ENCODE measurements around the gene OR52L1.

Gene OR52L1

DNA sequence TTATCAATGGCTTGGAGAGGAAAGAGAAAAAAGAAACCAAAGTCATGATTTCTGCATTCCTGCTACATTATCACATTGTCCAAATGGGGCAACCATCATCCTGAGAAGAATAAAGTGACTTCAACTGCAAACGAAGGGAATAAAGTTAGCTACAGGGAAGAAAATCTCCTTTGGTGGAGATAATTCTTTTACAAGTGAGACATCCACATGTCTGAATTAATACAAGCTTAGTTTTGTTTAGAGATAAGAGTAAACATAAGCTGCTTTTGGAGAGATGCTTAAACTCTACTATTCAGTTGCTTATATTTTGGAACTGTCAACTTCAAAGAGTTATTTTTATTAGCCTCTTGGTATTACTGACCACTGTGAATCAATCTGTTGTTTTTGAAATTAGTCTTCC is at the start of gene OR52L1:
OR52L1 (minus strand) TSS at position 101 of the 400 bp plus-strand sequence; CDS start at position 46, 55 bp downstream.
- no peaks in the 10 kb centered on the region for H3K4me1 Mint-ChIP-seq

DNA sequence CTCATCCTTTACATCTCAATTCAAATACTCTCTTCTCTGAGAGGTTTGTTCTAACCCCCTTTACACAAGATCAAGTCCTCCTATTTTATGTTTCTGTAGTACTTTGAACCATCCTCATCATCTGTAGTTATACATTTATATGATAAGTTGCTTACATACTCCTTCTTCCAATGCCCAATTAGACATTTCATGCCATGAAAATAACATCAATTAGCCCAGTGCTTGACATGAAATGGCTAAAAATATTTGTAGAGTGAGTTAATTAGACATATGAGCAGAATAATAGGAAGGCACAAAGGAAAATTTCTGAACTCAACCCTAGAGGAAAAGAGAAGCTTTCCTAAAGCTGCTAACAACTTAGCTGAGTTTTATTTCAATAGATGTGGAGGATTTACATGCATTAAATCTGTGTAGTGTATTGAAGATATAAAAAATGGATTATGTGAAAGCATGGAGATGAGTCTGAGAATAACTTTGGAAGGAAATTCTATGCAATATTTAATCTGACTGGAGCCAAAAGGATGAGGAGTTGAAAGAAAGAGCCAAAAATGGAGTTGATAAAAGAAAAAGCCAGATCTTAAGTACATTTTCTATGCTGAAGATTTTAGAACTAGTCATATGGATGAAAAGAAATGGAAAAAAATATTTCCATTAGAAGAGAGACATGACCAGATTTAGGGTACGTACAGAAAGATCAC is 44.1 kb upstream of the OR52L1 start, which contains the start of gene OR56A1:
OR56A1 (minus strand) TSS at position 51 of the 698 bp plus-strand sequence. CDS start 3,066 bp downstream, outside the sequence.
- Mint-ChIP-seq H3K4me3 (no peak within 1 kb of the TSS), H3K36me3 (ENCODE audit: low read depth) (no peaks in the 10 kb centered on the region), H3K27me3 (peaks cover 9% of the 10 kb centered on the region), H3K4me1 (no peaks in the 10 kb centered on the region), H3K27ac (no peak within 1 kb of the TSS), H3K9me3 (no peaks in the 10 kb centered on the region)
- DNase-seq (no peak), ATAC-seq (no peak)

More for the DNA sequence above, at the start of gene OR52L1:
- no peak within 1 kb of the TSS for H3K4me3 Mint-ChIP-seq
- ATAC-seq (no peak), DNase-seq (no peak)
- H3K9me3 Mint-ChIP-seq, result no peaks in the 10 kb centered on the region
- no peak within 1 kb of the TSS for H3K27ac Mint-ChIP-seq
- peaks cover 12% of the 10 kb centered on the region for H3K27me3 Mint-ChIP-seq
- no peaks in the 10 kb centered on the region for H3K36me3 Mint-ChIP-seq (ENCODE audit: low read depth)

DNA sequence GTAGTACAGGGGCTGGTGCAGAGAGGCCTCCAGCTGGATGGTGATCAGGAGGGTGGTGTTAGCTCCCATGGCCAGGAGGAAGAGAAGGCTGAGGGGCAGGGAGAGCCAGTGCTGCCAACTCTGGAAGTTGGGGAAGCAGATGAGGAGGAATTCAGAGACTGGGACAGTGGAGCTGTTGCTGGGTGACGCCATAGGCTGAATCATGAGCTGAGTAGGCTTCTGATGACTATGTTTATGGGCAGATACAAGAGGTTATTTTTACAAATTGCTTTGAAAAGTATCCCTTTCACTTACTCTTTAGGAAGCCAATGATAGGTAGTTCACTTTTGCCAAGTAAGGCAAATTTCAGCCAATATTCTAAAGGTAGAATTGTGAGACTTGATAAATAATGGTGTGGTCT is 40.7 kb upstream of the OR52L1 start:
- Mint-ChIP-seq H3K4me1 (no peaks in the 10 kb centered on the region), H3K4me3 (no peak overlapping the region), H3K36me3 (ENCODE audit: low read depth) (no peaks in the 10 kb centered on the region), H3K27me3 (peaks cover 19% of the 10 kb centered on the region), H3K9me3 (no peaks in the 10 kb centered on the region), H3K27ac (no peak overlapping the region)
- no peak for ATAC-seq
- DNase-seq, result no peak

DNA sequence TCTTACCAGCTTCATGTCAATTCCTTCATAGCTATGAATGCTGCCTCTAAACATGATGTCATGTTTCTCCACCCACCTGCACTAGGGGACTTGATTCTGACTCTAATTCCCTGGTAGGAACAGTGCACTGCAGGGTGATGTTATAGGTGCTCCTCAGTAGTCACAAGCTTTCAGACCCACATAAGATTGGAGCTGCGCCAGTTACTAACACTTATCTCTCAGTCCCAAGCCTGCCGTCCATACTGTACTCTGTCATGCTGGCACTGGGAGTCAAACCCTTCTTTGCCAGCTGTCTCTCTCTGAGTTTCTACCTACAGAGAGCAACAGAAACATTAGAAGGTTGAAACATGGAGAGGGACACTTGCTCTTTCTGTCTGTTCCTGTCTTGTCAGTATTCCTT is 38.3 kb upstream of the OR52L1 start:
- peaks cover 19% of the 10 kb centered on the region for H3K27me3 Mint-ChIP-seq
- DNase-seq, result no peak
- no peaks in the 10 kb centered on the region for H3K4me1 Mint-ChIP-seq
- H3K36me3 Mint-ChIP-seq (ENCODE audit: low read depth), result no peaks in the 10 kb centered on the region
- H3K27ac Mint-ChIP-seq, result no peak overlapping the region
- ATAC-seq, result no peak
- no peaks in the 10 kb centered on the region for H3K9me3 Mint-ChIP-seq
- H3K4me3 Mint-ChIP-seq, result no peak overlapping the region

DNA sequence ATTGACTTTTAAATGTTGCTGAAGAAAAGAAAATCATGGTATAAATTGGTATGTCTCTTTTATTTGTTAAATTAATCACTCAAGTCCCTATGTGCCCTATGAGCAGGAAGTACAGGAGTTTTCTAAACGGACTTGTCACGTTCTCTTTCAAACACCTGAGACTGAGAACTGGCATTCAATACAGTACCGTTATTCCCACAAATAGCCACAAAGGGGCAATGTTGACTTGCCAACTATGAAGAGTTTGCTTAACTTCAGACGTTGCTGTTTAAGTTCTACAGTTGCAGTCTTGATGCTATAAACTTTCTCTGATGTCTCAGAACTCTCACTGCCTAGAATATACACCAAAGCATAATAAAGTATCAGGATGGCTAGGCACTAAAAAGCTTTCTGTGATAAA is 36.2 kb upstream of the OR52L1 start:
- Mint-ChIP-seq H3K4me1 (no peaks in the 10 kb centered on the region), H3K27ac (no peak overlapping the region), H3K9me3 (no peaks in the 10 kb centered on the region), H3K27me3 (peaks cover 24% of the 10 kb centered on the region), H3K4me3 (no peak overlapping the region), H3K36me3 (ENCODE audit: low read depth) (no peaks in the 10 kb centered on the region)
- ATAC-seq, result peak; percentile 65
- DNase-seq, result no peak

DNA sequence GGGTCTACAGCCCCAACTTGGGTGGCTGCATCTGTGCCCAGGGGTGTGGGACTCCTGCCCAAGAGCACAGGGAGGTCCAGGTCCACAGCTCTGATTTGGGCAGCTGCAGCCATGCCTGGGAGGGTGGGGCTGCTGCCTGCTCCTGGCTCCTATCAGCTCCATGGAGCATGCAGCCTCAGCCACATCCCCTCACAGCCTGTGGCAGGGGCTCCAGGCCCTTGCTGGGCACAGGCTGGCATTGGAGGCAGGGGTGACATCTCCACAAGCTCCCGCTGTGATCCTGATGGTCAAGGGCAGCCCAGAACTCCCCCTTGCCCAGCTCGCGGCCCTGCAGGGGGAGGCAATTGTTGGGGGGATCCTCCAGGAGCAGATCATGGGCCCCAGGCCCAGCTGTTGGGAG is 26.3 kb upstream of the OR52L1 start:
- ATAC-seq (no peak), DNase-seq (no peak)
- H3K27me3 Mint-ChIP-seq, result peaks cover 20% of the 10 kb centered on the region
- H3K4me1 Mint-ChIP-seq, result no peaks in the 10 kb centered on the region
- peaks cover 8% of the 10 kb centered on the region for H3K9me3 Mint-ChIP-seq
- H3K4me3 Mint-ChIP-seq, result no peak overlapping the region
- H3K36me3 Mint-ChIP-seq (ENCODE audit: low read depth), result no peaks in the 10 kb centered on the region
- H3K27ac Mint-ChIP-seq, result no peak overlapping the region

DNA sequence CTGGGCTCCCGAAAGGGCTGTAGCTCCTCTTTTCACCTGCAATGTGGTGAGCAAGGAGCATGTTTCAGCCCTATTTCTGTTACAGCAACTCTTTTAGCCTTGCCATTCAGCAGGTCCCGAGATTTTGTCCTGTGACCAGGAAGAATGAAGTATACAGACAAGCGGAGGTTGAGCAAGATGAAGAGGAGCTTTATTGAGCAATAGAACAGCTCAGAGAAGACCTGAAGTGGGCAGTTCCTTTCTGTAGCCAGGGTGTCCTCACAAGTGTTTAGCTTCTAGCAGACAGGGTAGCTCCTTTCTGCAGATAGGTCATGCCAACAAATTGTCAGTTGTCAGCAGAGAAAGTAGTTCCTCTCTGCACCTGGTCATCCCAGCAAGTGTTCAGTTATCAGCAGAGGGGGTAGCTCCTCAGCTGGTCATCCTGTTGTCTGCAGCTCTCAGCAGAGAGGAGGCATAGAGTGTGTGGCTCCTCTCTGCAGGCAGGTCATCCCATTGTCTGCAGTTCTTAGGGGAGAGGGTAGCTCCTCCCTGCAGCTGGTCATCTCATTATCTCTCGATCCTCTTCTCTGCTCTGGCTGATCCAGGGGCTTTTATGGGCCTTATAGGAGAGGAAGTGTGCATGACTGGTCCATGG is 25.4 kb upstream of the OR52L1 start:
- Mint-ChIP-seq H3K9me3 (peaks cover 8% of the 10 kb centered on the region), H3K4me3 (no peak overlapping the region), H3K36me3 (ENCODE audit: low read depth) (no peaks in the 10 kb centered on the region), H3K4me1 (no peaks in the 10 kb centered on the region), H3K27me3 (peaks cover 20% of the 10 kb centered on the region), H3K27ac (no peak overlapping the region)
- ATAC-seq (no peak), DNase-seq (no peak)

DNA sequence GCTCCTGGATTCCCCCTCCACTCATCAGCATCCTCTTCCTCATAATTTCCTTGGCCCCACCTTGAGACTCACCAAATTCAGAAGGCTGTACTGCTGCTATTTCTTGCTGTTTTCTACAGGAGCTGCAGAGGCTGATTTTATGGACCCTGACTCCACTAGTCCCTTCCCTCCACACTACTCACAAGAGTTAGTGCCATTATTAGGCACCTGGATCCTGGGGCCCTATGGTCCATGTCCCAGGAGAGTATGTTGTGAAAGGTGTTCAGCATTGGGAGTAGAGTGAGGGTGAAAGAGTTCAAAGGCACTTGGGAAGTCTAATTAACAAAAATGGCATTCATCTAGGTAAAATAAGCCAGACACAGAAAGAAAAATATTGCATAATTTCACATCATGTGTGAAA is 20.1 kb upstream of the OR52L1 start, which contains the start of gene OR56A4:
OR56A4 (minus strand) TSS at position 101 of the 400 bp plus-strand sequence. CDS start 3,954 bp downstream, outside the sequence.
- ATAC-seq (no peak), DNase-seq (no peak)
- Mint-ChIP-seq H3K36me3 (ENCODE audit: low read depth) (no peaks in the 10 kb centered on the region), H3K9me3 (no peaks in the 10 kb centered on the region), H3K4me1 (peaks cover 3% of the 10 kb centered on the region), H3K27me3 (peaks cover 13% of the 10 kb centered on the region), H3K27ac (no peak within 1 kb of the TSS), H3K4me3 (no peak within 1 kb of the TSS)

DNA sequence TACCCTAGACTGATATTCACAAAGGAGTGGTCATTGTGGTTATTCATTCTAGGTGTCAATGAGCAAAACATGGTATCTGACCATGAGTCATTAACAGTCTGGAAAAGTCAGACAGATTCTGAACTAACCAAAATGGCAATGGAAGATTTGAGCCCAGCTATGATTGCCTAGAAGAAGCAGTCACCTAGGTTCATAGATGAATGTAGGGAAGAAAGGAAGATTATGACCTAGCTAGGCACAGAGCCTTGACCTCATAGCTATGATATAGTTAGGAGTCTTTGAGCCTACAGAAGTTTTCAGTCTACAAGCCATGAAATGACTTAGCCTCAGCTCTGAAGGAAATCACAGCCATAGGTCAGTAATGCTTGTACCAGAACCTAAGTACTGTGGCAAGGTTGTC is 19.6 kb upstream of the OR52L1 start:
- H3K9me3 Mint-ChIP-seq, result no peaks in the 10 kb centered on the region
- H3K4me1 Mint-ChIP-seq, result peaks cover 3% of the 10 kb centered on the region
- H3K36me3 Mint-ChIP-seq (ENCODE audit: low read depth), result no peaks in the 10 kb centered on the region
- H3K4me3 Mint-ChIP-seq, result no peak overlapping the region
- peaks cover 13% of the 10 kb centered on the region for H3K27me3 Mint-ChIP-seq
- ATAC-seq (peak; percentile 54), DNase-seq (no peak)
- no peak overlapping the region for H3K27ac Mint-ChIP-seq

DNA sequence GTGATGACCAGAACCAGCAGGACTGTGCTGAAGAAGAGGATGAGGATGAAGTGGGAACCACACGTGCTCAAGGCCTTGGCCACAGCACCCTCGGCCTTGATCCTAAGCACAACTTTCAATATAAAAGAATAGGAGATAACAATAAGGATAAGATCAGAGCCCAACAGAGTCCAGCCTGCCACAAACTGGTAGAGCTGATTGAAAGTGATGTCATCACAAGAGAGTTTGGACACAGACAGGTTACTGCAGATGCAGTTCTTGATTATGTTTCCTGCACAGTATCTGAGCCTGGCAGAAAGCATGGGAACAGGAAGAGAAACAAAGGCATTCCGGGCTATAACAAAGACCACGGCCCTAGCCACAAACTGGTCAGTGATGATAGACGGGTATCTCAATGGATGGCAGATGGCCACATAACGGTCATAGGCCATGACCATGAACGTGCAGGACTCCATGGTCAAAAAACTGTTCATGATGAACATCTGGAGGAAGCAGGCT is 15.5 kb upstream of the OR52L1 start:
- Mint-ChIP-seq H3K36me3 (ENCODE audit: low read depth) (no peaks in the 10 kb centered on the region), H3K4me1 (peaks cover 3% of the 10 kb centered on the region), H3K9me3 (no peaks in the 10 kb centered on the region), H3K27ac (no peak overlapping the region), H3K27me3 (peaks cover 10% of the 10 kb centered on the region), H3K4me3 (no peak overlapping the region)
- ATAC-seq, result no peak
- no peak for DNase-seq

DNA sequence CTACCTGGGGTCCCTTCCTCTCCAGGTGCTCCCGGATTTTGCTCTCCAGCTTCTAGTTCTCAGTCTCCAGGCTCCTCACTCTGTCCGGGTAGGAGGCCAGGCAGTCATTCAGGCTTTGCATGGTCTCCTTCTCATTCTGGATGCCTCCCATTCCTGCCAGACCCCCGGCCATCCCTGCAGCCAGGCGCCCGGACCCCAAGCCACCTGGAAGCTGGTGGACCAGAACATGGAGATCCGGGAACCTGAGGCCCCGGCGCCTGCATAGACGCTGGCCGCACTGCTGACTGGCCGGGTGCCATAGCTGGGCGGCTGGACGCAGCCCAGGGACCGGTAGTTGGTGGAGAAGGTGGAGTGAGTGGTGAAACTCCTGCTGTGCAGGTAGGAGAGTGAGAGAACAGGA is 8.0 kb upstream of the OR52L1 start:
- H3K4me3 Mint-ChIP-seq, result no peak overlapping the region
- ATAC-seq (no peak), DNase-seq (no peak)
- peaks cover 4% of the 10 kb centered on the region for H3K27me3 Mint-ChIP-seq
- no peaks in the 10 kb centered on the region for H3K4me1 Mint-ChIP-seq
- no peaks in the 10 kb centered on the region for H3K36me3 Mint-ChIP-seq (ENCODE audit: low read depth)
- no peak overlapping the region for H3K27ac Mint-ChIP-seq
- H3K9me3 Mint-ChIP-seq, result no peaks in the 10 kb centered on the region

DNA sequence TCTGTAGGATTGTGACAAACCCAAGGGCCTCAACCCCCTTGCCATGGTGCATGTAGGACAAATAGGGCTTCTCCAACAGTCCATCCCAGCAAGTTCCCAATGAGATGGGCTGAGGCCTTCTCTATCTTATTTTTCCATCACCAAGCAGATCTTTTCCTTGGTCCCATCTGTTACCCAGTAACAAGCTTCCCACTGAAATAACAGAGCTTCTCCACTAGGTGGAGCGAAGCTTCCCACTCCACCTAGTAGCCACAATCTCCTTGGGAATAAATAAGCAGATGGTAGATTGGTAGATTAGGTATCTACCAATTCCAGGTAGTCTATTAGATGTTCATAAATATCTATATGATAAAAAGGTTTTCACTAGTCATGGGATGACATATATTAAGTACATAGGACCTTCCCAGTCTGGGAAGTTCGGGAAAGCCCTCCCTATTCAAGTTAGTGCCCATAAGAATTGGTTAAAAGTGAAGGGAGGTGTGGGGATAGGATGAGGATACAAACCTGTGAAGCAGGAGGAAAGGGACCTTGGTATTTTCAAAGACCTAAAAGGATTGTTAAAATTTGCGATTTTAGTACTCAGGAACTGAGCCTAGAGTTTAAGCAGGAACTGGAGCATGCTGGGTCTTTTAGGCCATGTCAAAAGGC is 5.9 kb upstream of the OR52L1 start:
- H3K36me3 Mint-ChIP-seq (ENCODE audit: low read depth), result no peaks in the 10 kb centered on the region
- ATAC-seq (no peak), DNase-seq (no peak)
- no peak overlapping the region for H3K4me3 Mint-ChIP-seq
- H3K27ac Mint-ChIP-seq, result no peak overlapping the region
- H3K27me3 Mint-ChIP-seq, result peaks cover 6% of the 10 kb centered on the region
- H3K9me3 Mint-ChIP-seq, result no peaks in the 10 kb centered on the region
- no peaks in the 10 kb centered on the region for H3K4me1 Mint-ChIP-seq

DNA sequence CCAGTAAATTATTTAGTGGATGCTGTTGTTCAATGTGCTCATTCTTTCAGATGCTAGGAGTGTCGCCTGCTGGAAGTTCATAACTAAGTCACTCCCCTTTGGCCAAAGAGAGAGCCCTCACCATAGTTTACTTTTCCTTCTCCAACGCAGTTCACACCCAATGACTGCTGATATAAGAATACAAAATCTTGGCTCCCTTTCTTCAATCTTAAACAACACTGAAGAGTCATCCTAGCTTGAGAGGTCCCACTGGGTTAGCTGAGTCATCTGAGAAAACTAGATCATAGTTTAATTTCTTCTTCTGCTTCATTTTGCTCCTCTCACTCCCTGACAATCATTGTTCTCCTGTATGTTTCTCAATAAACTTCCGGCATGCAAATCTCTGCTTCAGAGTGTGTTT is 5.4 kb upstream of the OR52L1 start:
- DNase-seq (no peak), ATAC-seq (no peak)
- Mint-ChIP-seq H3K27me3 (peaks cover 11% of the 10 kb centered on the region), H3K36me3 (ENCODE audit: low read depth) (no peaks in the 10 kb centered on the region), H3K4me1 (no peaks in the 10 kb centered on the region), H3K4me3 (no peak overlapping the region), H3K9me3 (no peaks in the 10 kb centered on the region), H3K27ac (no peak overlapping the region)

DNA sequence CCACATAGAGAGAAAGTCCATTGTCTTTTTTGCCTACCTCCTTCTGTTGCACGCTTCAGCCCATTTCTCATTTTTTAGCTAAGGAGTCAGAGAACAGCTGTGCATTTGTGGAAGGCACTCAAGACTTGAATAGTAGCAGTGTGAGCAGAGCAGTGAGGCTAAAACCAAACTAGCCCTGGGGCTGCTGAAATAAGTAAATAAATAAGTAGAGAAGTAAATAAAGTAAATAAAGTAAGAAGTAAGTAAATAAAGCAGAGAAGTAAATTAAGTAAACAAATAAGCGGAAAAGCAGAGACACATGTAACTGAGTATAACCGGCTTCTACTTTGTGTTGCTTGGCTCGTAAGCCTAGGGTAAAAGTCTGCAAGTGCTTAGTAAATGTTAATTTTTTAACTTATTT is 2.4 kb upstream of the OR52L1 start:
- DNase-seq, result no peak
- no peaks in the 10 kb centered on the region for H3K4me1 Mint-ChIP-seq
- no peak for ATAC-seq
- no peak overlapping the region for H3K27ac Mint-ChIP-seq
- peaks cover 12% of the 10 kb centered on the region for H3K27me3 Mint-ChIP-seq
- H3K36me3 Mint-ChIP-seq (ENCODE audit: low read depth), result no peaks in the 10 kb centered on the region
- no peak overlapping the region for H3K4me3 Mint-ChIP-seq
- H3K9me3 Mint-ChIP-seq, result no peaks in the 10 kb centered on the region

DNA sequence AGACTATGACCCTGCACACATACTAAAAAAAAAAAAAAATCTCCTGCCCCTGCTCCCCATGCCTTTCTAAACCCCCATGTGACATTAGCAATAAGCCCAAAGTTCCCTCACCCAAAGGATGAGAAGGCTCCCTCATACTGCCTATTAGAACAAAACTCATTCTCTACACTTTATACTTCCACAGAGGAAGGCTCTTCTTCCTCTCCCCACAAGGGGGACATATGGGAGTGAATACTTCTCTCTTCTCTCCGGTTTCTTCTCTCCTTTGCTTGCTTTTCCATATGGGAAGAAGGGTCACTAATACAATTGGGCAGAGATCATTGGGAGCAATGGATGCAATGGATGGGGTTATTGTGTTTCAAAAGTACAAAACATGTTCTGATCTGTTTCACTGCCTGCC is 3.3 kb downstream of the OR52L1 start:
- no peak for ATAC-seq
- Mint-ChIP-seq H3K36me3 (ENCODE audit: low read depth) (no peaks in the 10 kb centered on the region), H3K4me3 (no peak overlapping the region), H3K27me3 (peaks cover 5% of the 10 kb centered on the region), H3K9me3 (peaks cover 17% of the 10 kb centered on the region), H3K4me1 (no peaks in the 10 kb centered on the region), H3K27ac (no peak overlapping the region)
- no peak for DNase-seq

All from activated naive CD8-positive, alpha-beta T cell treated with anti-CD3 and anti-CD28 coated beads, Interleukin-2, amount 50 U/mL, for 24 hours (primary cell).